HG03342 (cell line): Measurements from ENCODE around the gene GPR161.
"Not testable (repeated sequence)": the region's sequence is repeated elsewhere in the genome, so short reads cannot be mapped to it uniquely, and the experiment has no call there.

Experiments
- ATAC-seq: cut with Tn5 transposase; IDR thresholded peaks from one replicate; pipeline ENCODE4 v1.9.1; 2021; ENCODE audit warnings: mild to moderate bottlenecking, moderate library complexity; ENCODE audit not compliant: unreplicated experiment

Gene GPR161

DNA sequence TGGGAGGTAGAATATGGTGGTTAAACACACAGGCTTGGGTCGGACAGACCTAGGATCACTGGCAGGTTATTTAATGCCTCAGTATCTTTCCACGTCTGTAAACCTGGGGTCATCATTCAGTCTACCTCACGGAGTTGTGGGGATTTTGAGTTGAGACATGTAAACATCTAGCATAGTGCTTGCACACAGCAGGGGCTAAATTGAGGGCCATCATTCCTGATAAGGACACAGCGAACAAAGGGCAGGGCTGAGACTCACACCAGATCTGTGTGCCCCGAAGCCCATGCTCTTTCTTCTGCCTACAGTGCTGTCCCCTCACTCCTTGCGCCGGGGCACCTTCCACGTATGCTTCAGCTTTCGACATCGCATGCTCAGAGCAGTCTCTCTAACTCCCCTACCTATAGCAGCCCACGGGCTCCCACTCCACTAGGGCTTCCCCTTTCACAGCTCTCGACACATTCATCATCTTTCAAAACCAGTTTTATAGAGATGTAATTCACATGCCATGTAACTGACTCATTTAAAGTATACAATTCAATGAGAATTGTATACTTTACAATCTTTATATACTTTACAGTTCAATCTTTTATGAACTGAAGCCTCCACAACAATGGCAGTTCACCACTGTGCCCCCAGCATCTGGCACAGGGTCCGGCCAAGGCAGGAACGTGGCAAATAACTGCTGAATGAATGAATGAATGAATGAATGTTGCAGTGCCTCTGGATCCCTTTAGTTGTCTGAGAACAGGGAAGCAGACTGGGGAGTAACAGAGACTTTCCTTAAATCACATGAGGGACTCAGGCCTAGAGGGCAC, 48.0 kb downstream of the GPR161 start:
- no peak for ATAC-seq

DNA sequence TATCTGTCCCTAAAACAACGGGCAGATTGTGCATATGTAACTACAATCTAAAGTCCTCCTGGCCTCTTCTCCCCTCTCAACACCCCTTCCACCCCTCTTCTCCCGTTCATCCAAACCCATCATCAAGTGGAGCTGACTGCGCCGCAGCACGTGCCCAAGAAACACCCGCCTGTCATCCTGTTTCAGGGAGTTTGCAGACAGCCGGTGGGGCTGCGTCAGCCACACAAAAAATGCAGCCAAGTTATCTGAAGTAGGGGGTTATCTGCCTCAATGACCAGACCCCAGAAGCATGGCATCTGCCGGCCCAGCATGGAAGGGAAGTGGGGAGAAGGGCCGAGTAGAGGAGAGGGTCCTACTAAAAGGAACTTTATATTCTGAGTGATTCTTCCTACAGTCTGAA, 49.0 kb downstream of the GPR161 start:
- ATAC-seq = no peak

DNA sequence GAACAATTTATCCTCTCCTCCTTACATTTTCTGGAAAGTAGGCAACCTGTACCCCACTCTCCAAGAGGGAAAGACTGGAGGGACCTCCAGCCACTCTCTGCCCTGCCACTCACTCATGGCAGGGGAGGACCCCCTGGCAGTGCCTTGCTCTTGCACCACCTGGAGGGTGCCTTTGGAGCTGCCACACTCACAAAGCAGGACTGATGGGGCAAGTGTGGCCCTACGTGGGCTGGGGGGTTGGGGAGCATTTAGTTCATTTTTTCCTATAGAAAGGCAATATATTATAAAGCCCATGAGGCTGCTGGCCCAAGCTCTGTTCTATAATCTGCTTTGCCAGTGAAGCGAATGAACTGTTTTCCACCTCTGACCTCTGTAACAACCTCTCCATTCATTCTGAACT, 50.3 kb downstream of the GPR161 start:
- ATAC-seq = no peak

GRCh38 chr1:168085401-168085872, 51.3 kb downstream of the GPR161 start:
- no peak for ATAC-seq

GRCh38 chr1:168084396-168085231, 52.1 kb downstream of the GPR161 start:
- peak; percentile 57 for ATAC-seq

- no peak for ATAC-seq
Observed at GRCh38 chr1:168083456-168084325, 53.0 kb downstream of the GPR161 start.

- ATAC-seq = peak; percentile 86
Observed at GRCh38 chr1:168082008-168082876, 54.5 kb downstream of the GPR161 start.

- ATAC-seq = no peak
Observed at GRCh38 chr1:168081373-168082007, 55.2 kb downstream of the GPR161 start.

GRCh38 chr1:168079761-168080160, 57.0 kb downstream of the GPR161 start:
- ATAC-seq = no peak

DNA sequence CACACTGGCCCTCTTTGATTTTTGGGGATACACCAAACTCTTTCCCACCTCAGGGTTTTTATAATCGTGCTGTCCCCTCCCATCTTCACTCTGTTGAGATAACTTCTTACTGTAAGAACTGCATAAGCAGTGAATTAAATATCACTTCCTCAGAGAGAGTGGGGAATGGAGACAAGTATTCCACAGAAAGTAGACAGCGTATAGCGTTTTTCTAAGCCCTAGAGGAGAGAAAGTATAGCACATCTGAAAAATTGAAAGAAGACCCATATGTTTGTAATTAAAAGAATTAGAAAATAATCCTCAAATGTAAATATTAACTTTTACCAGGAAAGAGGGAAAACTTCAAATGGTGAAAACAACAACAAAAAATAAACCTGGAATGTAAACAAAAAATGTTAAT, 67.3 kb downstream of the GPR161 start:
- ATAC-seq = no peak

GRCh38 chr1:168065506-168065905, 71.2 kb downstream of the GPR161 start:
- ATAC-seq = no peak

DNA sequence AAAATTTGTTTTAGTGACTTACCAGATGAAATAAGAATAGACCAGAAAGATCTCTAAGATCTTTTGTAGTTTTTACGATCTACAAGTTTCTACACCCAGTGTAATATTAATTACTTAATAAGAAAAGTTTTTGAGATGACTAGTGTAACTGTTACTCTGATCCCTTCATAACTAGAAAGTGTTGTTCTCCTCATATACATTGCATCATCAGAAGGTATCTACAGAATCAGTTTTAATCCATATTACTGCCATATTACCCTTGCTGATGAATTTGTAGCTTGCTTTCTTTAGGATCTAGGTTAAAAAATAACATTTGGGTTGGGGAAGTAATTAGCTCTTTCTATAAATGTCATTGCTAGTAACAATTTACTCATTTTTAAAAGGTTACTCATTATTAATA, 72.5 kb downstream of the GPR161 start:
- no peak for ATAC-seq

DNA sequence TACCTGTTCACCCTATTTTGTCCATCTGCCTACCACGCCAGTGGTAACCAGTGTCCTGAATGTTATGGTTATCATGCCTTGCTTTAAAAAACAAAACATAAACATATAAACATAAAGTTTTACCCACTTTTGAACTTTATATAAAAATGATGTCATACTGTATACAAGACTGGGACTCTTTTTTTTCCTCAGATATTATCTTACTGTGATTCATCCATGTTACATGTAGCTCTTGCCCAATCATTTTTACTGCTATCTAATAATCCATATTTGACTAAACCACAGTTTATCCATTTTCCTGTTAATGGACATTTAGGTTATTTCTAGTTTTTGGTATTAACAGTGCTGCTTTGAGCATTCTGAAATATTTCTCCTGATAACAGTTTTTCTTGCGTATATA, 78.8 kb downstream of the GPR161 start:
- ATAC-seq = no peak

DNA sequence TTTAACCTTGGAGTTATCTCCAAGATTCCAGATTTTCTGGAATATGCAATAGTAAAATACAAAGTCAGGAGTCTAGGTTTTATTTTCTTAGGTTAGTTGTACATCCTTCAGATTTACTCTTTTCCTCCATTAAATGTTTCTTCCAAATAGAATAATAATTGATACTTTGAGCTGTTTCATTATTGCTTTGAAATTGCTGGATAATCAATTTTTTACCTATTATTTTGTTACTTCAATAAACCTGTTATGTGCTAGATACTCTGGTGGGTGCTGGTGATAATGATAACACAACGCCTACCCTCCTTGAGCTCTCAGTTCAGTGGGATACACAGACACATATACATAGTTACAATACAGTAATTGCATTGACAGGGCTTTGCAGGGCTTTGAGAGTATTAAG, 79.4 kb downstream of the GPR161 start:
- ATAC-seq = no peak

GRCh38 chr1:168056152-168056551, 80.6 kb downstream of the GPR161 start:
- ATAC-seq = not testable (repeated sequence)

DNA sequence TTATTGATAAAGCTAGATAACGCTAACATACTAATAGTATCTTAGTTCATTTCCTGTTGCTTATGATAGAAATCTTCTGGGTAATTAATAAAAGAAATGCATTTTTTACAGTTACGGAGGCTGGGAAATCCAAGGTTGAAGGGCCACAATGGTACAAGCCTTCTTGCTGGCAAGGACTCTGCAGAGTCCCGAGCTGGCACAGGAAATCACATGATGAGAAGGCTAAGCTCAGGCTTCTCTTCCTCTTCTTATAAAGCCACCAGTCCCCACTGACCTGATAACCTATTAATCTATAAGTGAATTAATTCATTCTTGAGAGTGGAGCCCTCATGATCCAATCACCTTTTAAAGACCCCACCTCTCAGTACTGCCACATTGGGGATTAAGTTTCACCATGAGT, 82.6 kb downstream of the GPR161 start:
- ATAC-seq = no peak

GRCh38 chr1:168053681-168054080, 83.0 kb downstream of the GPR161 start:
- no peak for ATAC-seq

DNA sequence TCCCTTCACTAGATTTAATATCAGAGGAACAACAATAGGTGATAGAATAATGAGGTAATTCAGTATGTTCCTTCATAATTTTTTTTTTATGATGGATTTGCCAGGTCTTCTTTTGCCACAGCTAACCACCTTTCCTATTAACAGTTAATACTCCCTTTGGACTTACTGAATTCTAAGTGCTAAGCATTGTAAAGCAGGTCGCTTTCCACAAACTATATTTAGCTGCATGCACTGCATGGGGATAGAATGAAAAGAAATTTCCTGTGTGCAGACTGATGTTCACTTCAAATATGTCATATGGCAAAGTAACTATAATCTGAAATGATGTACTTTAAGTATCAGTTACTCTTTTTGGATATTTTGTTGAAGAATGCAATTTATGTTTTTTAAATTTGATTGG, 85.8 kb downstream of the GPR161 start:
- ATAC-seq = no peak

- ATAC-seq = no peak
Observed at GRCh38 chr1:168050307-168050706, 86.4 kb downstream of the GPR161 start.

- no peak for ATAC-seq
Observed at GRCh38 chr1:168045311-168045710, 91.4 kb downstream of the GPR161 start.
